Trophoblast cell (in vitro differentiated cells and primary cell): ENCODE results near the gene SEMA6C.

ENCODE experiments used
- DNase-seq, 2 donors: peaks; one replicate each; pipeline ENCODE4 v3.0.0-alpha.2; 2016
- H2AFZ ChIP-seq: 2 replicates; pipeline ENCODE4 v1.6.1; 2013; ENCODE audit warnings: low read length, moderate library complexity, mild to moderate bottlenecking; ENCODE audit not compliant: insufficient read depth, poor library complexity
- H2AK5ac ChIP-seq: 2 replicates; pipeline ENCODE4 v1.6.1; 2013; ENCODE audit warnings: mild to moderate bottlenecking, low read length
- H2BK120ac ChIP-seq: 2 replicates; pipeline ENCODE4 v1.6.1; 2013; ENCODE audit warnings: low read length, mild to moderate bottlenecking, moderate library complexity; ENCODE audit not compliant: insufficient read depth, poor library complexity
- H2BK12ac ChIP-seq: 2 replicates; pipeline ENCODE4 v1.6.1; 2013; ENCODE audit warnings: mild to moderate bottlenecking, low read length, moderate library complexity
- H2BK5ac ChIP-seq: 2 replicates; pipeline ENCODE4 v1.6.1; 2013; ENCODE audit warnings: low read length, low read depth, moderate library complexity, mild to moderate bottlenecking; ENCODE audit not compliant: poor library complexity
- H3K14ac ChIP-seq: 2 replicates; pipeline ENCODE4 v1.6.1; 2013; ENCODE audit warnings: mild to moderate bottlenecking, low read length
- H3K18ac ChIP-seq: 2 replicates; pipeline ENCODE4 v1.6.1; 2013; ENCODE audit warnings: mild to moderate bottlenecking, low read length
- H3K23ac ChIP-seq: 2 replicates; pipeline ENCODE4 v1.6.1; 2013; ENCODE audit warnings: low read length
- H3K27ac ChIP-seq: 2 replicates; pipeline ENCODE4 v1.5.1; 2013; ENCODE audit warnings: low read depth, mild to moderate bottlenecking, inconsistent platforms, low read length, moderate library complexity
- H3K27me3 ChIP-seq: 2 replicates; pipeline ENCODE4 v1.6.1; 2013; ENCODE audit warnings: inconsistent platforms, mild to moderate bottlenecking, low read length, moderate library complexity; ENCODE audit not compliant: insufficient read depth
- H3K36me3 ChIP-seq, 2 experiments: 1 replicate in 1 of 2; 2 replicates in 1 of 2; pipeline ENCODE4 v1.6.1; 2013; ENCODE audit warnings: low read length in 2 of 2, mild to moderate bottlenecking in 2 of 2, moderate library complexity in 1 of 2; ENCODE audit not compliant: insufficient read depth in 2 of 2, control insufficient read depth in 1 of 2
- H3K4ac ChIP-seq: 2 replicates; pipeline ENCODE4 v1.6.1; 2013; ENCODE audit warnings: low read depth, mild to moderate bottlenecking, low read length, moderate library complexity
- H3K4me1 ChIP-seq, 2 experiments: 1 replicate in 1 of 2; 2 replicates in 1 of 2; pipeline ENCODE4 v1.6.1; 2013; ENCODE audit warnings: low read length in 2 of 2, mild to moderate bottlenecking in 2 of 2, moderate library complexity in 1 of 2; ENCODE audit not compliant: insufficient read depth in 2 of 2, control insufficient read depth in 1 of 2
- H3K4me2 ChIP-seq: 2 replicates; pipeline ENCODE4 v1.6.1; 2013; ENCODE audit warnings: inconsistent platforms, mild to moderate bottlenecking, low read length, moderate library complexity
- H3K4me3 ChIP-seq: 2 replicates; pipeline ENCODE4 v1.5.1; 2013; ENCODE audit warnings: mild to moderate bottlenecking, low read depth, low read length, inconsistent platforms
- H3K79me1 ChIP-seq: one replicate; pipeline ENCODE4 v1.6.1; 2013; ENCODE audit warnings: low read length
- H3K79me2 ChIP-seq: 2 replicates; pipeline ENCODE4 v1.6.1; 2013; ENCODE audit warnings: low read length, mild to moderate bottlenecking; ENCODE audit not compliant: control insufficient read depth, insufficient read depth, poor library complexity
- H3K9ac ChIP-seq: 2 replicates; pipeline ENCODE4 v1.6.1; 2013; ENCODE audit warnings: mild to moderate bottlenecking, low read length
- H3K9me3 ChIP-seq: 2 replicates; pipeline ENCODE4 v1.6.1; 2013; ENCODE audit warnings: low read depth, mild to moderate bottlenecking, control low read depth, inconsistent platforms, low read length; ENCODE audit not compliant: insufficient read depth
- H4K12ac ChIP-seq: 2 replicates; pipeline ENCODE4 v1.6.1; 2013; ENCODE audit warnings: low read depth, mild to moderate bottlenecking, low read length, moderate library complexity
- H4K8ac ChIP-seq: 2 replicates; pipeline ENCODE4 v1.6.1; 2013; ENCODE audit warnings: low read depth, mild to moderate bottlenecking, low read length, moderate library complexity
- H4K91ac ChIP-seq: one replicate; pipeline ENCODE4 v1.6.1; 2013; ENCODE audit warnings: low read depth, mild to moderate bottlenecking, low read length, moderate library complexity
- WGBS: extraction: QIAGEN DNeasy Blood & Tissue Kit; methylation state at CpG from one replicate; pipeline ENCODE4 v1.1.7; 2013; ENCODE audit warnings: missing lambda C conversion rate; ENCODE audit not compliant: insufficient read length, insufficient coverage; ENCODE audit errors: extremely low coverage; 5-methylcytosine and 5-hydroxymethylcytosine counted together

SEMA6C gene

GRCh38 chr1:151128800-151129199 lies 17.6 kb downstream of the SEMA6C start:
- Histone ChIP-seq H3K14ac (no peak overlapping the region), H2BK120ac (no peak overlapping the region), H3K4me1 (peaks cover 10 to 17% of the 10 kb centered on the region in 2 experiments), H2BK12ac (no peak overlapping the region), H3K27me3 (peaks cover 17% of the 10 kb centered on the region), H4K91ac (no peak overlapping the region), H3K4me2 (no peak overlapping the region), H2BK5ac (no peak overlapping the region), H2AFZ (no peak overlapping the region), H3K9me3 (peaks cover 5% of the 10 kb centered on the region), H3K79me1 (peaks cover 2% of the 10 kb centered on the region), H4K8ac (no peak overlapping the region), H3K4ac (no peak overlapping the region), H3K18ac (no peak overlapping the region), H2AK5ac (no peak overlapping the region), H3K4me3 (no peak overlapping the region), H3K79me2 (no peaks in the 10 kb centered on the region), H3K36me3 (no peaks in the 10 kb centered on the region), H3K27ac (no peak overlapping the region), H3K9ac (no peak overlapping the region), H3K23ac (no peak overlapping the region), H4K12ac (no peak overlapping the region)
- DNase-seq, result no peak
- WGBS, result no CpG with 5 or more reads among the region's 6 CpGs

DNA sequence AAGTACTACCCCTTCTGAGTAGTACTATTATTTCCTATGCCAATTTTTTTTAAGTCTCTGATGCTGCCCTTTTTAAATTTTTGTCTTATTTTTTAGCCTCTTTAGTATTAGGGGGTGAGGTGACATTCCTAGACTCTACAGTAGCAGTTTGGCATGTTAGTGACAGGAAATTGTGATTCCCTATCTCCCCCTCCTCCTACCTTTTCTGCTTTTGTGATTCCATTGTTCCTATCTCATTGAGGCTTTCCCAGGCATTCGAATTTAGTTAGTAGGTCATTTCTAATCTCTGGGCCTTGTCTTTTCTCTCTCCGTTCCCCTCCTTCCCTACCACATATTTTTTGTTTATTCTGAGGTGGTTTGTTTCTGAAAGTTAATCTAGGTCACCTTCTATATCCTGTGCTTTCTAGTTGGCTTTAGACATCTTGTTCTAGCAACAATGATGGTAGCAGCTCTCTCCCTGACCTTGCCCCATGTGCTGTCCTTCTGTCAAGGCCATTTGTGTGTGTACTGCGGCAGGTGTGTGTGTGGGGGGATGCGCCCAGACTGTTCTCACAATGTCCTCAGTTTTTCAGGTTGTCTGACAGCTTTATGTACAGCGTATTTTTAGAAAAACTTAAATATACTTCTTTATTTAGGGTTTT lies 21.5 kb downstream of the SEMA6C start:
- H3K4me1 ChIP-seq, result peaks cover 0 to 2% of the 10 kb centered on the region in 2 experiments
- no peak overlapping the region for H2BK120ac ChIP-seq
- no peaks in the 10 kb centered on the region for H3K36me3 ChIP-seq
- H2AFZ ChIP-seq, result no peak overlapping the region
- H3K79me1 ChIP-seq, result no peaks in the 10 kb centered on the region
- no peak overlapping the region for H3K27ac ChIP-seq
- no peak overlapping the region for H3K9ac ChIP-seq
- H4K12ac ChIP-seq, result no peak overlapping the region
- H3K23ac ChIP-seq, result peak overlapping the region; percentile 80
- no peak overlapping the region for H2BK12ac ChIP-seq
- H3K79me2 ChIP-seq, result no peaks in the 10 kb centered on the region
- no peak overlapping the region for H3K4ac ChIP-seq
- no peak overlapping the region for H3K14ac ChIP-seq
- H4K8ac ChIP-seq, result no peak overlapping the region
- H3K9me3 ChIP-seq, result no peaks in the 10 kb centered on the region
- WGBS, result no CpG with 5 or more reads among the region's 5 CpGs
- H3K4me2 ChIP-seq, result no peak overlapping the region
- no peak overlapping the region for H2AK5ac ChIP-seq
- no peaks in the 10 kb centered on the region for H3K27me3 ChIP-seq
- H2BK5ac ChIP-seq, result no peak overlapping the region
- no peak overlapping the region for H4K91ac ChIP-seq
- H3K18ac ChIP-seq, result no peak overlapping the region
- DNase-seq, result no peak
- H3K4me3 ChIP-seq, result no peak overlapping the region

- Histone ChIP-seq H3K14ac (no peak overlapping the region), H3K4ac (no peak overlapping the region), H3K18ac (no peak overlapping the region), H2AFZ (no peak overlapping the region), H3K79me2 (no peaks in the 10 kb centered on the region), H3K27me3 (no peaks in the 10 kb centered on the region), H4K91ac (no peak overlapping the region), H3K9me3 (no peaks in the 10 kb centered on the region), H3K79me1 (no peaks in the 10 kb centered on the region), H3K4me2 (no peak overlapping the region), H2BK120ac (no peak overlapping the region), H2BK5ac (no peak overlapping the region), H4K12ac (no peak overlapping the region), H3K9ac (no peak overlapping the region), H3K23ac (no peak overlapping the region), H3K27ac (no peak overlapping the region), H2AK5ac (no peak overlapping the region), H3K4me1 (no peaks in the 10 kb centered on the region), H3K4me3 (no peak overlapping the region), H4K8ac (no peak overlapping the region), H3K36me3 (no peaks in the 10 kb centered on the region), H2BK12ac (no peak overlapping the region)
- no CpG with 5 or more reads among the region's 5 CpGs for WGBS
- DNase-seq, result no peak
Measured at GRCh38 chr1:151113877-151114276, 32.6 kb downstream of the SEMA6C start.

DNA sequence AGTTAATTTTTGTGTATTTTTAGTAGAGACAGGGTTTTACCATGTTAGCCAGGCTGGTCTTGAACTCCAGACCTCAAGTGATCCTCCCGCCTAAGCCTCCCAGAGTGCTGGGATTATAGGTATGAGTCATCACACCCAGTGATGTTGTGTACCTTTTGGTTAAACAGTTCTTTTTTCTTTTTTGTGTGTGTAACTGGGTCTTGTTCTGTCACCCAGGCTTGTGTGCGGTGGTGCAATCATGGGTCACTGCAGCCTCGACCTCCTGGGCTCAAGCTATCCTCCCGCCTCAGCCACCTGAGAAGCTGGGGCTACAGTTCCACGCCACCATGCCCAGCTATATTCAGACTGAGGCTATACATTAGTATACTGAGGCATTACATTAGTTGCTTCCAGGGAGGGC lies 38.1 kb downstream of the SEMA6C start:
- Histone ChIP-seq H2BK5ac (no peak overlapping the region), H3K27me3 (no peaks in the 10 kb centered on the region)

More for the DNA sequence above, 38.1 kb downstream of the SEMA6C start:
- Histone ChIP-seq H3K4me3 (no peak overlapping the region), H2BK12ac (no peak overlapping the region), H3K79me2 (no peaks in the 10 kb centered on the region), H3K4me2 (no peak overlapping the region), H3K18ac (no peak overlapping the region), H2BK120ac (no peak overlapping the region), H3K9ac (no peak overlapping the region), H3K36me3 (no peaks in the 10 kb centered on the region), H3K9me3 (no peaks in the 10 kb centered on the region), H4K12ac (no peak overlapping the region), H4K91ac (no peak overlapping the region), H4K8ac (no peak overlapping the region), H3K27ac (no peak overlapping the region), H2AK5ac (no peak overlapping the region), H3K4me1 (no peaks in the 10 kb centered on the region), H3K14ac (no peak overlapping the region), H3K79me1 (no peaks in the 10 kb centered on the region), H3K23ac (no peak overlapping the region), H2AFZ (no peak overlapping the region), H3K4ac (no peak overlapping the region)
- no peak for DNase-seq
- WGBS, result no CpG with 5 or more reads among the region's 5 CpGs
